ENCODE results near the gene ANO10. TPM values are rescaled to one million over a fixed set of nuclear protein-coding genes. Genes with fewer than 3 reads are reported as not detected.

Gene ANO10
- total and polyA plus RNA-seq, 2 donors (not counting 3 experiments of a cell fraction or from before 2014, with no cell fraction given): 28.4 to 45.8 TPM

GRCh38 chr3:43423639-43424038 lies 198.2 kb downstream of the ANO10 start:
- Histone ChIP-seq H3K4me3 (replicated peaks in 1 of 3; ENCODE audit: insufficient read depth in 1 of 3, low read depth in 1 of 3, low read length in 3 of 3) (no peak overlapping the region), H4K20me1 (replicated peaks; ENCODE audit: control insufficient read depth, extremely low read depth, insufficient read depth, low read length) (no peaks in the 10 kb centered on the region), H3K9me1 (replicated peaks; ENCODE audit: control insufficient read depth, extremely low read depth, insufficient read depth, low read length) (no peaks in the 10 kb centered on the region), H3K9me3 (replicated peaks; ENCODE audit: control insufficient read depth, insufficient read depth, low read length) (no peaks in the 10 kb centered on the region), H3K79me2 (ENCODE audit: control insufficient read depth, insufficient read depth, low read length) (no peaks in the 10 kb centered on the region), H3K4me2 (ENCODE audit: insufficient read depth, low read length) (no peak overlapping the region), H3K27ac (ENCODE audit: insufficient read depth, low read depth, low read length) (no peak overlapping the region), H3K36me3 (ENCODE audit: control insufficient read depth in 2 of 2, extremely low read depth in 1 of 2, insufficient read depth in 2 of 2, low read length in 2 of 2) (no peaks in the 10 kb centered on the region), H3K9ac (replicated peaks; ENCODE audit: extremely low read depth, insufficient read depth, low read length) (no peak overlapping the region), H3K4me1 (ENCODE audit: control insufficient read depth, extremely low read depth, insufficient read depth, low read length) (peaks cover 8% of the 10 kb centered on the region), H2AFZ (ENCODE audit: low read depth, low read length) (no peak overlapping the region), H3K27me3 (ENCODE audit: control insufficient read depth in 2 of 2, insufficient read depth in 2 of 2, low read length in 2 of 2) (no peaks in the 10 kb centered on the region)
- intact Hi-C loops (cut with micrococcal nuclease) (no loop called here), dilution Hi-C loops (cut with MboI; ENCODE audit: extremely low pct_ligation_motif_present, low sequenced_read_pairs) (no loop called here)
- FAIRE-seq: no peak
- CTCF ChIA-PET: interaction anchor here (1.5 kb wide), 2 partner anchors 10 to 80 kb away, joined by 3 to 4 read pairs; no protein-coding TSS in a partner anchor
- no peak for DNase-seq (ENCODE audit: low read depth, low spot score)
- POLR2A ChIA-PET: no interaction called here
- TF ChIP-seq POLR2A (IDR thresholded peaks at IDR 0.05; ENCODE audit: low read depth, low read length): no peak
- no peak for TF ChIP-seq POLR2AphosphoS5 (IDR thresholded peaks at IDR 0.05; ENCODE audit: insufficient read depth, low read depth, low read length)
- TF ChIP-seq, protein P1, sequence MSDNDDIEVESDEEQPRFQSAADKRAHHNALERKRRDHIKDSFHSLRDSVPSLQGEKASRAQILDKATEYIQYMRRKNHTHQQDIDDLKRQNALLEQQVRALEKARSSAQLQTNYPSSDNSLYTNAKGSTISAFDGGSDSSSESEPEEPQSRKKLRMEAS (IDR thresholded peaks at IDR 0.05; ENCODE audit: insufficient read depth, insufficient read length): no peak
- TF ChIP-seq FOS (IDR thresholded peaks at IDR 0.05; ENCODE audit: borderline replicate concordance, insufficient read depth, low read length): no peak
- no peak for TF ChIP-seq MYC (IDR thresholded peaks at IDR 0.05; ENCODE audit: low read depth, low read length)
- TF ChIP-seq, protein P2, sequence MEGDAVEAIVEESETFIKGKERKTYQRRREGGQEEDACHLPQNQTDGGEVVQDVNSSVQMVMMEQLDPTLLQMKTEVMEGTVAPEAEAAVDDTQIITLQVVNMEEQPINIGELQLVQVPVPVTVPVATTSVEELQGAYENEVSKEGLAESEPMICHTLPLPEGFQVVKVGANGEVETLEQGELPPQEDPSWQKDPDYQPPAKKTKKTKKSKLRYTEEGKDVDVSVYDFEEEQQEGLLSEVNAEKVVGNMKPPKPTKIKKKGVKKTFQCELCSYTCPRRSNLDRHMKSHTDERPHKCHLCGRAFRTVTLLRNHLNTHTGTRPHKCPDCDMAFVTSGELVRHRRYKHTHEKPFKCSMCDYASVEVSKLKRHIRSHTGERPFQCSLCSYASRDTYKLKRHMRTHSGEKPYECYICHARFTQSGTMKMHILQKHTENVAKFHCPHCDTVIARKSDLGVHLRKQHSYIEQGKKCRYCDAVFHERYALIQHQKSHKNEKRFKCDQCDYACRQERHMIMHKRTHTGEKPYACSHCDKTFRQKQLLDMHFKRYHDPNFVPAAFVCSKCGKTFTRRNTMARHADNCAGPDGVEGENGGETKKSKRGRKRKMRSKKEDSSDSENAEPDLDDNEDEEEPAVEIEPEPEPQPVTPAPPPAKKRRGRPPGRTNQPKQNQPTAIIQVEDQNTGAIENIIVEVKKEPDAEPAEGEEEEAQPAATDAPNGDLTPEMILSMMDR (IDR thresholded peaks at IDR 0.05; ENCODE audit: extremely low read depth in 1 of 2, insufficient read depth in 1 of 2, low read depth in 1 of 2, low read length in 2 of 2): no peak
- TF ChIP-seq GATA2 (IDR thresholded peaks at IDR 0.05; ENCODE audit: insufficient read depth, insufficient read length, low read depth, low read length): no peak
- TF ChIP-seq JUN (IDR thresholded peaks at IDR 0.05; ENCODE audit: borderline replicate concordance, insufficient read depth, insufficient read length, low read depth): no peak
- TF ChIP-seq EZH2 (IDR thresholded peaks at IDR 0.05; ENCODE audit: borderline replicate concordance, low read depth, low read length, severe bottlenecking): no peak
- BruUV-seq (replicated peaks): no TSS peak
